A549 (cell line): Measurements from ENCODE around the gene SLC24A1.

Experiments used
- EP300 ChIP-seq, 2 experiments: fragments of >200 bp; sonication (Bioruptor Twin); formaldehyde crosslinking; IDR thresholded peaks; 2 replicates in 1 of 2; 3 replicates in 1 of 2; pipeline ENCODE4 v1.6.1; 2016 to 2017
- POLR2AphosphoS2 ChIP-seq: conservative IDR thresholded peaks from 2 replicates; pipeline ENCODE4 v1.6.1; 2012; ENCODE audit warnings: low read length, improper control_type of control experiment, inconsistent platforms
- TF ChIP-seq, protein P1 (sequence below): fragments of 200-600 bp; sonication (generic); IDR thresholded peaks from 2 replicates; pipeline ENCODE4 v1.6.1; 2016; ENCODE audit warnings: antibody characterized with exemption, mild to moderate bottlenecking, moderate library complexity
- TF ChIP-seq, protein P2 (sequence below): fragments of >200 bp; sonication (Bioruptor Twin); formaldehyde crosslinking; IDR thresholded peaks from 3 replicates; pipeline ENCODE4 v1.5.1; 2016

DNA sequence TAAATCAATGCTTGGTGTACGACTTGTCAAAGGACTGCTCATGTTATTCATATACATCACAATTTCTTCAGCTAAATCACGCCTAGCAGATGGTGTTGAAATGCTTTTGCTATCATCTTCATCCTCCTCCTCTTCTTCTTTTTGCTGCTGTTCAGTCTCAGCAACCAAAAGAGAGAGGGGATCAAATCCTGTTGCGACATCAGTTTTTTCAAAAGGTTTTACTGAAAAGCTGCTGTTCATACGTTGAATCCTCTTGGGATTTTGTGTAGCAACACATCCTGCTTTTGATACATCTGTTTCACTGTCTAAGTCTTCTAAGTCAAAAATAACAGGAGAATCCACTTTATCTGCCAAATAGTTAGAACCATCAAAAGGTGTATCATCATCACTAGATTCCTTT, 69.0 kb downstream of the SLC24A1 start:
- TF ChIP-seq, protein P1, sequence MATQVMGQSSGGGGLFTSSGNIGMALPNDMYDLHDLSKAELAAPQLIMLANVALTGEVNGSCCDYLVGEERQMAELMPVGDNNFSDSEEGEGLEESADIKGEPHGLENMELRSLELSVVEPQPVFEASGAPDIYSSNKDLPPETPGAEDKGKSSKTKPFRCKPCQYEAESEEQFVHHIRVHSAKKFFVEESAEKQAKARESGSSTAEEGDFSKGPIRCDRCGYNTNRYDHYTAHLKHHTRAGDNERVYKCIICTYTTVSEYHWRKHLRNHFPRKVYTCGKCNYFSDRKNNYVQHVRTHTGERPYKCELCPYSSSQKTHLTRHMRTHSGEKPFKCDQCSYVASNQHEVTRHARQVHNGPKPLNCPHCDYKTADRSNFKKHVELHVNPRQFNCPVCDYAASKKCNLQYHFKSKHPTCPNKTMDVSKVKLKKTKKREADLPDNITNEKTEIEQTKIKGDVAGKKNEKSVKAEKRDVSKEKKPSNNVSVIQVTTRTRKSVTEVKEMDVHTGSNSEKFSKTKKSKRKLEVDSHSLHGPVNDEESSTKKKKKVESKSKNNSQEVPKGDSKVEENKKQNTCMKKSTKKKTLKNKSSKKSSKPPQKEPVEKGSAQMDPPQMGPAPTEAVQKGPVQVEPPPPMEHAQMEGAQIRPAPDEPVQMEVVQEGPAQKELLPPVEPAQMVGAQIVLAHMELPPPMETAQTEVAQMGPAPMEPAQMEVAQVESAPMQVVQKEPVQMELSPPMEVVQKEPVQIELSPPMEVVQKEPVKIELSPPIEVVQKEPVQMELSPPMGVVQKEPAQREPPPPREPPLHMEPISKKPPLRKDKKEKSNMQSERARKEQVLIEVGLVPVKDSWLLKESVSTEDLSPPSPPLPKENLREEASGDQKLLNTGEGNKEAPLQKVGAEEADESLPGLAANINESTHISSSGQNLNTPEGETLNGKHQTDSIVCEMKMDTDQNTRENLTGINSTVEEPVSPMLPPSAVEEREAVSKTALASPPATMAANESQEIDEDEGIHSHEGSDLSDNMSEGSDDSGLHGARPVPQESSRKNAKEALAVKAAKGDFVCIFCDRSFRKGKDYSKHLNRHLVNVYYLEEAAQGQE: no peak
- no peak for TF ChIP-seq EP300 (IDR thresholded peaks at IDR 0.05)
- TF ChIP-seq POLR2AphosphoS2: no peak
- TF ChIP-seq, protein P2, sequence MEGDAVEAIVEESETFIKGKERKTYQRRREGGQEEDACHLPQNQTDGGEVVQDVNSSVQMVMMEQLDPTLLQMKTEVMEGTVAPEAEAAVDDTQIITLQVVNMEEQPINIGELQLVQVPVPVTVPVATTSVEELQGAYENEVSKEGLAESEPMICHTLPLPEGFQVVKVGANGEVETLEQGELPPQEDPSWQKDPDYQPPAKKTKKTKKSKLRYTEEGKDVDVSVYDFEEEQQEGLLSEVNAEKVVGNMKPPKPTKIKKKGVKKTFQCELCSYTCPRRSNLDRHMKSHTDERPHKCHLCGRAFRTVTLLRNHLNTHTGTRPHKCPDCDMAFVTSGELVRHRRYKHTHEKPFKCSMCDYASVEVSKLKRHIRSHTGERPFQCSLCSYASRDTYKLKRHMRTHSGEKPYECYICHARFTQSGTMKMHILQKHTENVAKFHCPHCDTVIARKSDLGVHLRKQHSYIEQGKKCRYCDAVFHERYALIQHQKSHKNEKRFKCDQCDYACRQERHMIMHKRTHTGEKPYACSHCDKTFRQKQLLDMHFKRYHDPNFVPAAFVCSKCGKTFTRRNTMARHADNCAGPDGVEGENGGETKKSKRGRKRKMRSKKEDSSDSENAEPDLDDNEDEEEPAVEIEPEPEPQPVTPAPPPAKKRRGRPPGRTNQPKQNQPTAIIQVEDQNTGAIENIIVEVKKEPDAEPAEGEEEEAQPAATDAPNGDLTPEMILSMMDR: no peak
